HG03139 (cell line): Measurements from ENCODE around the gene DYRK1A.

ENCODE experiments used
- ATAC-seq: cut with Tn5 transposase; IDR thresholded peaks from one replicate; pipeline ENCODE4 v1.9.1; 2021; ENCODE audit not compliant: unreplicated experiment

Gene DYRK1A

DNA sequence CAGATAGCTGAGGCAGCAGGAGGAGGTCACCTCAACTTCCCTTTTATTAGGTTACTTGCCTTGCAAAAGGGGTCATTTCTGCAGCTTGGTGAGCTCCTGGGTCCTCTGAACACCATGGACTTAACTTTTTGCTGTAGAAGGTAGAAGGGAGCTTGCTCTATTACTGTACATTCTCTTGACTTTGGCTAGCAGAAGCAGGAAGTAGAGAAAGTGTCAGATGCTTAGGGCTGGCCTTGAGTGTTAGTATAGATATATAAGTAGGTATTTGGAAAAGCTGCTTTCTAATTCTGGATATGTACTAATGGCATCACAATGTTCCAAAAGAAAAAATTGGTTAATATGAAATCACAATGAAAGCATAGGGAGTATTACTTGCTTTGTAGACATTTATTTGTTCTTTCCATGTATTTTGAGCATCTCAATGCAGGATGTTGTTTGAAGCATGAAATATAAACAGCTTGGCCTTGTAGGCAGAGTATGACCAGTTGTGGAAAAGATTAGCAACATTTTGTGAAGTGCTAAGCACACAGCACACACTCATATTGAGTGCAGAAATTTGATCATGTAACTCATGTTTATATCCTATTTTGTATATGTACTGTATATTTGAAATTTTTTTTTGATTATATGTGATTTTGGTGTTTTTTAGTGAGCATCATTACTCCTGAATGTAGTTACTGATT lies 108.8 kb downstream of the DYRK1A start:
- ATAC-seq: no peak

- no peak for ATAC-seq
Measured at GRCh38 chr21:37478794-37479193, 112.2 kb downstream of the DYRK1A start.

- ATAC-seq: no peak
Measured at GRCh38 chr21:37483776-37484175, 117.2 kb downstream of the DYRK1A start.

DNA sequence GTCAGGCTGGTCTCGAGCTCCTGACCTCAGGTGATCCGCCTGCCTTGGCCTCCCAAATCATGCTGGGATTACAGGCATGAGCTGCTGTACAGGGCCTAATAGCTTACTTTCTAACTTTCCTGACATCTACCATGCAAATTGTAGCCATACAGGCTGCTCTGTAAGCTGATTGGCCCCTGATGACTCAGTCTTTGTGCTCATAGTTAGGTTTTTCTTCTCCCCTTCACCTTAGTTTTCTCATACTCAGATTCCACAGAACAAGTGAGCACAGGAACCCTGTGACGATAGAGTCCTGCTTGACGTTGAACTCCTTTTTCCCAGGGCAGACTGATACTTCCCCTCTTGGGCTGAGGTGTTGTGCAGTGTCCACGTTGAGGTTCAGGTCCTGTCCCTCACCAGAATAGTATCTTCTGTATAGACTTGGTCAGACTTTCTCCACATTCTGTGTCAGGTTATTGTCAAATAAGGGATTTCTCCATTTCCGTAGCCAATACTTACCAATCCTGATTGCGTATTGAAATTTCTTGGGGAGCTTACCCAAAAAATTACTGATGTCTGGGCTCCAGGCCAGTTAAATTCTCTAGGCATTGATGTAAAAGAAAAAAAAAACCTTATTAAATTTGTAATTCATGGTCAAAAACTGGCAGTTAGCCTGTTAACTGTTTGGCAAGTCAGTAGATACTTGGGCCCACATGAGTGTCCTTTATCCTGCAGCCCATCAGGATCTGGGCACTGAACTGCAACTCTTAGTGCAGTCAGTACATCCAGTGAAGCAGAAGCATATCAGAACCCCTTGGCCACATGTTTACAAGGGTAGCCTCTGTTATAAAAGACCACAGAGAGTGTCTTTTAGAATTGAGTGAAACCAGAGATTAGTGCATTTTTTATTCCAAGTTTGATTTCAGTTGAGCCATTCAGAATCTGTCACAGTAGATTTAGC lies 118.2 kb downstream of the DYRK1A start:
- ATAC-seq: no peak

DNA sequence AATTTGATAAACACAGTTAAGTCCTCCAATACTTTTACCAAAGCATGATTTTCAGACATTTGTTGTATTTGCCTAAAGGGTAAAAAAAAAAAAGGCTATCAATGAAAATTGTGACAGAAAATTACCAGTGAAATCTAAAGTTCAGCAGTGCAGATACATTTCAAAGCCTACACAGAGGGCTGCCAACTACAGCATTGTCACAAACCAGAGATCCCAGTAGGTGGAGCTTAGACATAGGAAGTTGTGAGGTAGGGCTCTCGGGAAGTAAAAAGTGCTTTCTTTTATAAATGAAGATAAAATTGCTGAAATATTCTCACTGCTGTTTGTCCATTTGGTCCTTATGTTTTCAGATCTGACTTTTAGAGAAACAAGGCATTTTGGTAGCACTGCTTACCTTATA lies 123.0 kb downstream of the DYRK1A start:
- ATAC-seq: no peak

GRCh38 chr21:37490084-37490483 lies 123.5 kb downstream of the DYRK1A start:
- no peak for ATAC-seq

DNA sequence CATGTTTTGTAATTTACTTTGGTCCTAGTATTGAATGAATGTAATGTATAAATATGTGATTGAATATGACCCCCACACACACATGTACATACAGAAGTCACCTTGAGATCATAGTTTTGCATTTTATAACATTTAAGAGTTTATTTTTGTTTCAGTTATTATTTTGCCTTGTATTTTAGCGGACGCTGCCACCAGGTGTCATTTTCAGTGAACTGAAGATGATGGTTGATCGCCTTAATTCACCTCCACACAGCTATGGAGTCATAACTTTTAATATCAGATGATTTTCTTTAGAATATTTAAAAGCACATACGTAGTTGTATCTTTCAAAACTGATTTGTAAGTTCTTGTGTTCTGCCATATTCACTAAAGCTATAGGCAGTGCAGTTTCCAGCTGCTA lies 130.4 kb downstream of the DYRK1A start:
- ATAC-seq: no peak

- ATAC-seq: no peak
Measured at GRCh38 chr21:37498664-37499063, 132.1 kb downstream of the DYRK1A start.

GRCh38 chr21:37502947-37503346 lies 136.4 kb downstream of the DYRK1A start:
- no peak for ATAC-seq

- no peak for ATAC-seq
Measured at GRCh38 chr21:37503848-37504467, 137.4 kb downstream of the DYRK1A start.

DNA sequence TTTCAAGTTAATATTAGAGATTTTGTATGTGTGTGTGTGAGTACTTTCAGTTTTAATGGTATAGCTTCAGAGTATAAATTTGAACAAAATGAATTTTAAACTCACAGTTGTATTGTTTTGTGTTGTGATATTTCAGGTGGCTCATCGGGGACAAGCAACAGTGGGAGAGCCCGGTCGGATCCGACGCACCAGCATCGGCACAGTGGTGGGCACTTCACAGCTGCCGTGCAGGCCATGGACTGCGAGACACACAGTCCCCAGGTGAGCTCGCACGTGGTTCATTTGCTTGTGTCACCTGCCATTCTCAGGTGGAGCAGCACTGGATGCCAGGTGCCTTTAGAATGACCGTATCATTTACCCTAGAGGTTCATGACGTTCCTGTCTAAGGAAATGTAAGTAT lies 139.4 kb downstream of the DYRK1A start:
- ATAC-seq: no peak

DNA sequence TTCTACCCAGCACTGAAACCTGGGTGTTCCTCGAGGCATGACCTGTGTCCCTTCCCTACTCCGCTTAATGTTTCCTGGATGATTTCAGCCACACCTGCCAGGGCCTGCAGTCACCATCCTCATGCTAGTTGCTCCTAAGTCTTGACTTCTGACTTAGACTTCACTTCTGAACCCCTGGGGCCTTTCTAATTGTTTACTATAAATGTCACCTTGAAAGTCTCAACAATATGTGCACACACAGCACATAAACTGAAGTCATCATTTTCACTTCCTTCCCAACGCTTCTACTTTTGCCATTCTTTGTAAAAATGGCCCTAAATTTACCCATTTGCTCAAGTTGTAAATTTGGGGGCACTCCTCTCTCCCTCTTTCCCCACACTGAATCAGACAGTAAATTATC lies 141.1 kb downstream of the DYRK1A start:
- ATAC-seq: no peak

DNA sequence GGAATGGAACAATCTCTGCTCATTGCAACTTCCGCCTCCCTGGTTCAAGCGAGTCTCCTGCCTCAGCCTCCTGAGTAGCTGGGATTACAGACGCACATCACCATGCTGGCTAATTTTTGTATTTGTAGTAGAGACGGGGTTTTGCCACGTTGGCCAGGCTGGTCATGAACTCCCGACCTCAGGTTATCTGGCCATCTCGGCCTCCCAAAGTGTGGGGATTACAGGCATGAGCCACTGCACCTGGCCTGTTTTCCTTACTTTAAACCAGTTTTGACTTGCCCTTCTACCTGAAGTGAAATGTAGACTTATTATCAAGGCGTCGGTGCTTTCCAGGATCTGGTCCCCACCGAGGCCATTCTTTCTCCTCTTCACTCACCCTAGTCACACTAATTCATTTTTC lies 141.8 kb downstream of the DYRK1A start:
- ATAC-seq: no peak

GRCh38 chr21:37509802-37510393 lies 143.3 kb downstream of the DYRK1A start:
- ATAC-seq: no peak

GRCh38 chr21:37511848-37512247 lies 145.3 kb downstream of the DYRK1A start:
- no peak for ATAC-seq

- ATAC-seq: no peak
Measured at GRCh38 chr21:37513383-37513782, 146.8 kb downstream of the DYRK1A start.

- no peak for ATAC-seq
Measured at GRCh38 chr21:37514038-37514667, 147.6 kb downstream of the DYRK1A start.

DNA sequence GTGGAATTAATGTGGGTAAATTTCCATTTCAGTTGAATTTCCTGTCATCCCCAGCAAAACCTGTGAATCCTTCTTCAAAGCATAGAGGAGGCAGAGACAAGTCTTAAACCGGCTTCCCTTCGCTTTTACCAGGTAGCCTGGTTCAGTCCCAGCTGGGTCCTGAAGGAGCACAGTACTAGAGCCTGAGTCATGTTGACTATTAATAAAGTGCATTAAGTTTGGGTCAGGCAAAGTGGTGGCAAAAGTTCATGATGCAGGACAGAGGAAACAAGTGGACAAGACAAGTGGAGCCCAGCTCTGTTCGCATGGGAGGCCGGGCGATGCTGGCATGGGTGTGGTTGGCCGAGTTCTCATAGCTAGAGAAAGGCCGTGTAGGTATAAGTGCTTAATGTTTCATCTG lies 150.4 kb downstream of the DYRK1A start:
- no peak for ATAC-seq

- no peak for ATAC-seq
Measured at GRCh38 chr21:37520801-37521200, 154.2 kb downstream of the DYRK1A start.

DNA sequence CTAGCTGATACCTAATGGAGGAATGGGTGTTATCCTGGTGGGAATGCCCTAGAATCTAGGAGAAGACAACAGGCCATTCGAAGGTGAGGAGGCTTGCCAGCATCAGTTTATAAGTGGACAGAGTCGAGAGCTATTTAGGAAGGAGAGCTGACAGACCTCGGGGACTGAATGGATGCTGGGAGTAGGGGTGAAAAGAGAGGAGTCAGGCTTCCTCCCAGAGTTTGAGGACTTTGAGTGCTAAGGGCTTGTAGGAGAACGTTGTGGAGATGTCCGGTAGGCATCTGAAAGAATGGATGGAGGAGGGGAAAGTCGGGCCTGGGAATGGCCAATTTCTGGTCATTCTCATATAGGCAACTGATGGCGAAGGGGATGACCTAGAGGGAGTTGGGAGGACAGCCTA lies 155.1 kb downstream of the DYRK1A start:
- ATAC-seq: no peak
